HFF-Myc (cell line): ENCODE data around the gene UST.

Source experiments
- DNase-seq: peaks from one replicate; pipeline ENCODE4 v3.0.0-alpha.2; 2011; ENCODE audit warnings: low read depth; ENCODE audit errors: extremely low read depth
- H3K4me3 ChIP-seq: replicated peaks from 2 replicates; pipeline ENCODE4 v1.5.1; 2011; ENCODE audit warnings: low read depth, mild to moderate bottlenecking, control low read depth, low read length
- TF ChIP-seq, protein P1 (sequence below): IDR thresholded peaks from 2 replicates; pipeline ENCODE4 v1.5.1; 2012; ENCODE audit warnings: mild to moderate bottlenecking, low read depth, low read length, control low read depth; ENCODE audit errors: missing control alignments

Gene UST

DNA sequence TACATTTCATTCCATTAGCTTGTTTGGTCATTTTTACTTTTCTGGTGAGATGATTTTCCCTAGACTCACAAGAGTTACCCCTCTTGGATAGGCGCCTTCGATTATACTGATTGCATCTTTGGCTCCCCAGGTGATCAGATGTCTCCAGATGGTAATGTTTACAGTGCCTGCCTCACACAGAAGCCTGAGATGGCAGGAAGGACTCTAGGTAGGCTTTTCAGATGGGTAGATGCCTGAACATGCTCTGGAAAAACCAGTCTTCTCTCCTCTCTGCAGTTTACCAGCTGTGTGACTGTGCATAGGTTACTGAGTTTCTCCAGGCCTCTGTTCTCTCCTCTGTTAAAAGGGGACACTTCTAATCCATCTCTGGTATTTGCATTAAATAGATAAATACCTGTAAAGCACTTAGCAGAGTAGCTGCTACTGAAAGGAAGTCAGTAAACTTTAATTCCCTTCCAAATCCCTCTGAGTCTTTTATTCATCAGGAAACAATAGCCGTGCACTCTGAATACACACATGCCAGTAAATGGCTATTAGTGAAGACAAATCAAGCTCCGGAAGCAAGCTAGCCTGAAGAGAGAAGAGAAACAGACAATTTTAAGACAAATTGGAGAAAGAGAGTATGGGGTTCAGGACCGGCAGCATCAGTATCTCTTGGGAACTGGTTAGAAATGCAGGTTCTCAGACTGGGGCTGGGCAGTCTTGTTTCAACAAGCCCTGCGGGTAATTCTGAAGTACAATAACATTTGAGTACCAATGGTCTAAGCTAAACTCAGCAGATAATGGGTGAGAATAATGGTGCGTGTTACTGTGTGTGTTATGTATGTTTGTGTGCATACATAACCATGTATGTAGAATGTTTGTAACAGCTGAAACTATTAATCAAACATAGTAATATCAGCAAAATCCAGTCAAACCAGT lies 139.4 kb downstream of the UST start:
- H3K4me3 ChIP-seq = no peak overlapping the region
- DNase-seq = no peak
- TF ChIP-seq, protein P1, sequence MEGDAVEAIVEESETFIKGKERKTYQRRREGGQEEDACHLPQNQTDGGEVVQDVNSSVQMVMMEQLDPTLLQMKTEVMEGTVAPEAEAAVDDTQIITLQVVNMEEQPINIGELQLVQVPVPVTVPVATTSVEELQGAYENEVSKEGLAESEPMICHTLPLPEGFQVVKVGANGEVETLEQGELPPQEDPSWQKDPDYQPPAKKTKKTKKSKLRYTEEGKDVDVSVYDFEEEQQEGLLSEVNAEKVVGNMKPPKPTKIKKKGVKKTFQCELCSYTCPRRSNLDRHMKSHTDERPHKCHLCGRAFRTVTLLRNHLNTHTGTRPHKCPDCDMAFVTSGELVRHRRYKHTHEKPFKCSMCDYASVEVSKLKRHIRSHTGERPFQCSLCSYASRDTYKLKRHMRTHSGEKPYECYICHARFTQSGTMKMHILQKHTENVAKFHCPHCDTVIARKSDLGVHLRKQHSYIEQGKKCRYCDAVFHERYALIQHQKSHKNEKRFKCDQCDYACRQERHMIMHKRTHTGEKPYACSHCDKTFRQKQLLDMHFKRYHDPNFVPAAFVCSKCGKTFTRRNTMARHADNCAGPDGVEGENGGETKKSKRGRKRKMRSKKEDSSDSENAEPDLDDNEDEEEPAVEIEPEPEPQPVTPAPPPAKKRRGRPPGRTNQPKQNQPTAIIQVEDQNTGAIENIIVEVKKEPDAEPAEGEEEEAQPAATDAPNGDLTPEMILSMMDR = no peak

DNA sequence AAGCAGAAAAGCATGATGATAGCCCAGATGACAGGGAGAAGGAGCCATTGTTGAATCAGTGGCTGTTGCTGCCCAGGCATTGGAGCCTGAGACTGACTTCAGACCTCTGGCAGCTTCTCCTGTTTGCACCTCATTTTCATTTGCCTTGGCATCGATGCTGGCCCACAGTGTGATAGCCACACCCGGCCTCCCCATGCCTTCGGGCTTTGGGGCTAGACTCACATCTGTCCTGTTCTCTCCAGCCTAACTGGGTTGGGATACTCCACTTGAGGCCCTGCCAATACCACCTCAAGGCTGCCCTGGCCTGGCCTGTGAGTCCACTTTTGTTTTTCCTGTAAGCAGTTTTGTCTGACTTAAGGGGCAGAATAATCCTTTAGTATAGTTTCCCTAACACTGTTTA lies 140.4 kb downstream of the UST start:
- TF ChIP-seq, protein P1 = no peak
- no peak for DNase-seq
- no peak overlapping the region for H3K4me3 ChIP-seq

DNA sequence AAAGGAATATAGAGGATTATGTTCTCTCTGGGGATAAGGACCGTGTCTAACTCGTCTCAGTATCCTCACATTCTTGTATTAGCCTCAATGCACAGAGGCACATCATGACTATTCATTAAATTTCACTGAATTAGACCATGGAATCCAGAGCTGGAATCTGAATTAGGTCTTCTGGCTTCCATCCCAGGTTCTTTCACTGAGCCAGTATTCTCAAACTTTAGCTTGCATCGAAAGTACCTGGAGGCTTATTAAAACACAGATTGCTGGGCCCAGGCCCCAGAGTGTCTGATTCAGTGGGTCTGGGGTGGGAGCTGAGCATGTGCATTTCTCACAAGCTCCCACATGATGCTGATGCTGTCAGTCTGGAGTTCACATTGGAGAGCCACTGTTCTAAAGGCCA lies 142.0 kb downstream of the UST start:
- TF ChIP-seq, protein P1 = no peak
- H3K4me3 ChIP-seq = no peak overlapping the region
- DNase-seq = no peak

DNA sequence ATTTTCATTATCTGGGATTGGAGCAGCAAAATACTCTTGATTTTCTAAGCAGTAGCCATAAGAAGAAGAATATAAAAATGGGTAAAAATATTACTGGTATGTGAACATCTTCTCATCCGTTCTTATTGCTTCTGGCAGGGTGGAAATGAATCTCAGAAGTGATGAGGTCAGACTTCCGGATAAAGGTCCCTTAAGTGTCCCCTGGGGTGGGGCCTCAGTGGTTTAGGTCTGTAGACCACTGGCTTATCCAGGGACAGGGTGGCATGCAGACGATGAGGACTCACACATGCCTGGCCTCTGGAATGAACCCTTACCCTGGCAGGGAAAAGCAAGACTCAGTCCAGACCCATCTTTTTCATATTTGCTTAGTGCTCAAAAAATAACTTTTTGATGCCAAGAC lies 143.3 kb downstream of the UST start:
- TF ChIP-seq, protein P1 = no peak
- no peak overlapping the region for H3K4me3 ChIP-seq
- no peak for DNase-seq

DNA sequence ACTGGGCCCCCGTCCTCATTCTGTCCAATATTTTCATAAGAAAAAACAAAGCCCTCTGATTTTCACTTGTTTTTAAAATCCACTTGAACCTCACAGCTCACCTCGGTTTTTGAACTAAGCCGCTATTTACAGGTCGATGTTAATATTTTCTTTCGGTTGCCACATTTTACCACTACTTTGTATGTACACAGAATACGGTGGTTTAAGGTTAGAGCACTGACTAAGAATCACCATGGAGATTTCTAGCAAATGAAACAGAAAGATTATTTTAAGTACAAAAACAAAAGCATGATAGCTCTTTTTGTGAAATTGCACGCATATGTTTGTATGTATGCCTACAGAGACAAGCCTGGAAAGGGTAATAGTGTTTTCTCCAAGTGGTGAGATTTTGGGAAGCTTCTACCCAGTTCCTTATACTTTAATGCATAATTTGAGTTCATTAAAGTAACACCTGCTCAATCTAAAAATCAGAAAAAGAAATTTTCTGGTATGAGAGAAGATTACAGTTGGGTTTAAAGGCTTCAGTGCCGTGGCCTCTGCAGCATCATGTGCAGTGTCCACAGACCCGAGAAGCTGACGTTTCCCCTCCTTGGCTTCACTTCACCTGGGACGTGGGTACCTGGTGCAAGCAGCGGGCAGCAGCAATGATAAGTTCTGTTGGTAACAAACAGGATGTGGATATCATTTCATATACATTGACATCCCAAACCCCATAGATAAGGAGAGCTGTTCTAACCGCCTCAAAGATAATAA lies 144.0 kb downstream of the UST start:
- H3K4me3 ChIP-seq = no peak overlapping the region
- TF ChIP-seq, protein P1 = no peak
- DNase-seq = no peak

DNA sequence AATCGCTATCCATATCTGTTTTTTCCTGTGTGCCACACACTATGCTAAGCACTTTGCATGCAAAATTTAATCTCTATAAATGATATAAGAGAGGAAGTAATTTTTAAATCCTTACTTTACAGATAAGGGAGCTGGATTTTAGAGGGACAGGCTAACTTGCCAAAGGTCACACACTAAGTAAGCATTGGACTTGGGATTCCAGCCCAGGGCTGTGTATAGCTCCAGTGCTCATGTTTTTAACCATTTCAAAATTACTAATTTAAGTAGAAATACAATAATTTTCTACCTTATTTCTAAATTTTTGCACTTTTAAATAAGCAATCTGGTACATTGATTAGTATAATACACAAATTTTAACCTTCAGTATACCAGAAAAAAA lies 144.6 kb downstream of the UST start:
- TF ChIP-seq, protein P1 = no peak
- H3K4me3 ChIP-seq = no peak overlapping the region
- no peak for DNase-seq
